Measurements from ENCODE around the gene LRRC8A. TPM values are rescaled to one million over a fixed set of nuclear protein-coding genes. Genes with fewer than 3 reads are reported as not detected.

LRRC8A gene
- 38.0 and 39.8 TPM in 2 replicates for total RNA-seq

- H3K36me3 ChIP-seq (ENCODE audit: insufficient read depth, low read length), result peaks cover 11% of the 10 kb centered on the region
- peak; percentile 99 for DNase-seq (ENCODE audit: insufficient read length, low spot score, missing footprints)
These were observed at the start of gene LRRC8A, which contains the start of gene KYAT1 for GRCh38 chr9:128881884-128882676. Gene LRRC8A (plus strand): TSS chr9:128882133. CDS start chr9:128907165, 25,032 bp downstream. Gene KYAT1 (minus strand): TSS chr9:128881950. CDS start chr9:128845405, 36,545 bp downstream.

DNA sequence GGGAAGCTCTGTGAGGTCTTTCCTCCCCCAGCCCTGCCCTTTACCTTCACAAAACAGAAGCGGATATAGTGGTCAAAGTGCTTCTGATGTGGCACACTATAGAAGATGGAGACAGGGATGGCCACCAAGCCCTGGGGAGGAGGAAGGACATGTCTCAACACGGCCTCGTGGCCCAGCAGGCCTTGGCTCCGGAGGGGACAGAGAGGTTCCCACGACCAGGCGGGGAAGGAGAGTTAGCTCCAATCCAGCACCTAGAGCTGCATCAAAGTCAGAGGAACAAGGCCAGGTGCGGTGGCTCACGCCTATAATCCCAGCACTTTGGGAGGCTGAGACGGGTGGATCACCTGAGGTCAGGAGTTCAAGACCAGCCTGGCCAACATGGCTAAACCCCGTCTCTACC is 48.2 kb upstream of the LRRC8A start:
- H3K36me3 ChIP-seq (ENCODE audit: insufficient read depth, low read length), result no peaks in the 10 kb centered on the region
- TF ChIP-seq CTCF (IDR thresholded peaks at IDR 0.05; ENCODE audit: extremely low read depth, low read depth, low read length), result no peak
- H3K4me2 ChIP-seq (ENCODE audit: insufficient read depth, low read length), result no peak overlapping the region

More at GRCh38 chr9:128881884-128882676, at the start of gene LRRC8A, which contains the start of gene KYAT1:
- Histone ChIP-seq H3K4me3 (ENCODE audit: insufficient read depth, low read length) (peak within 1 kb of the TSS; percentile 98), H2AFZ (ENCODE audit: low read length) (peak within 1 kb of the TSS; percentile 97), H4K20me1 (ENCODE audit: insufficient read depth, low read length) (peaks cover 28% of the 10 kb centered on the region), H3K79me2 (ENCODE audit: insufficient read depth, low read length) (peaks cover 69% of the 10 kb centered on the region), H3K27me3 (ENCODE audit: insufficient read depth, low read length) (no peaks in the 10 kb centered on the region), H3K4me2 (ENCODE audit: insufficient read depth, low read length) (peak within 1 kb of the TSS; percentile 96), H3K27ac (ENCODE audit: low read depth, low read length) (peak within 1 kb of the TSS; percentile 85), H3K9me3 (ENCODE audit: low read depth, low read length) (no peaks in the 10 kb centered on the region), H3K4me1 (ENCODE audit: insufficient read depth, low read length) (peaks cover 18% of the 10 kb centered on the region)
- no peak for TF ChIP-seq CTCF (IDR thresholded peaks at IDR 0.05; ENCODE audit: extremely low read depth, low read depth, low read length)

DNA sequence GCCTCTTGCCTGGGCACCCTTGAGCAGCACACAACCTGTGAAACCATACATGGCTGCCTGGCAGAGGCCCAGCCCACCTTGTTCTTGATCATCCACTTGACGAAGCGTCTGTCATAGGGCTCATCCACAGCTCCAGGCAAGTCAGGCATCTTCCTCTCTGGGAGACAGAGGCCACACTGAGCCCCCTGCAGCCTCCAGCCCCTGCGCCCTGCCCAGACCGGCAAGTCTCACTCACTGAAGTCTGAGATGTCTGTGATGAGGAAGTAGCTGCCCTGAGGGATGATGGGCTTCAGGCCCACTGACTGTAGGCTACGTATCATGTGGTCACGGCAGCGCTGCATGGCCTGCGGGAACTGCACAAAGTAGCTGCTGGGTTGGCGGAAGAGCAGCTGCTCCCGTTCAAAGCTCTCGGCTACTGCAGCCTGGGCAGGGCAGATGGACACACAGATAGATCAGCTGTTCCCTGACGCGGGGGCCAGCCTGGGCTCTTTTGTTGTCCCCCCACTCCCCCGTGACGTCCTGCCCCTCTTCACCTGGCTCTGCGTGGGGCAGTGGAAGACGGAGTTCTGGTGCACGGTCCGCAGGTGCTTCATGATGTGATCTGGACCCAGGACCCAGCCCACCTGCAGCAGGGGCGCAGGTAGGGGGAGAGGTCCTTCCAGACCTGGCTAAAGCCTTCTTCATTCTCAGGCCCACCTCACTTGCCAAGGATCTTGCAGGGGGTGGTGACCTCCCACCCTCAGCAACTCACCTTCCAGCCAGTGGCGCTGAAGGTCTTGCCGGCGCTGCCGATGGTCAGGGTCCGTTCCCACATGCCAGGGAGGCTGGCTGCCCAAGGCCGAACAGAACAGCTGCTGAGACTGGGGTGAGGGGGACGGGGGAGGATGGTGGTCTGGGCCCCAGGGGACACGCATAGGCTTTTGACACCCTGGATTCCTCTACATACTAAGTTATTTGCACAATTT is 46.4 kb upstream of the LRRC8A start:
- Histone ChIP-seq H3K27me3 (ENCODE audit: insufficient read depth, low read length) (no peaks in the 10 kb centered on the region), H3K36me3 (ENCODE audit: insufficient read depth, low read length) (no peaks in the 10 kb centered on the region), H3K27ac (ENCODE audit: low read depth, low read length) (no peak overlapping the region), H3K4me2 (ENCODE audit: insufficient read depth, low read length) (no peak overlapping the region), H3K4me3 (ENCODE audit: insufficient read depth, low read length) (no peak overlapping the region), H4K20me1 (ENCODE audit: insufficient read depth, low read length) (no peaks in the 10 kb centered on the region), H2AFZ (ENCODE audit: low read length) (no peak overlapping the region), H3K9me3 (ENCODE audit: low read depth, low read length) (no peaks in the 10 kb centered on the region), H3K4me1 (ENCODE audit: insufficient read depth, low read length) (no peaks in the 10 kb centered on the region), H3K79me2 (ENCODE audit: insufficient read depth, low read length) (no peaks in the 10 kb centered on the region)
- TF ChIP-seq CTCF (IDR thresholded peaks at IDR 0.05; ENCODE audit: extremely low read depth, low read depth, low read length), result no peak
- DNase-seq (ENCODE audit: insufficient read length, low spot score, missing footprints), result no peak

More for the DNA sequence above, 48.2 kb upstream of the LRRC8A start:
- Histone ChIP-seq H3K4me3 (ENCODE audit: insufficient read depth, low read length) (no peak overlapping the region), H3K79me2 (ENCODE audit: insufficient read depth, low read length) (peaks cover 7% of the 10 kb centered on the region), H3K27ac (ENCODE audit: low read depth, low read length) (no peak overlapping the region), H3K27me3 (ENCODE audit: insufficient read depth, low read length) (no peaks in the 10 kb centered on the region), H3K4me1 (ENCODE audit: insufficient read depth, low read length) (peaks cover 7% of the 10 kb centered on the region), H2AFZ (ENCODE audit: low read length) (no peak overlapping the region), H3K9me3 (ENCODE audit: low read depth, low read length) (no peaks in the 10 kb centered on the region), H4K20me1 (ENCODE audit: insufficient read depth, low read length) (no peaks in the 10 kb centered on the region)
- no peak for DNase-seq (ENCODE audit: insufficient read length, low spot score, missing footprints)

Data from osteoblast (primary cell).